GM12873 (cell line): ENCODE measurements around the gene LRRC9.

Experiments used
- CTCF ChIP-seq: IDR thresholded peaks from 2 replicates; pipeline ENCODE4 v1.5.1; 2012; ENCODE audit warnings: low read depth, mild to moderate bottlenecking, moderate library complexity, low read length, control low read depth; ENCODE audit not compliant: insufficient read depth; ENCODE audit errors: missing control alignments

The LRRC9 gene

GRCh38 chr14:60093080-60093479 is 173.1 kb downstream of the LRRC9 start:
- no peak for TF ChIP-seq CTCF

- no peak for TF ChIP-seq CTCF
Measured at GRCh38 chr14:60093606-60094005, 173.7 kb downstream of the LRRC9 start.

GRCh38 chr14:60094306-60094897 is 174.5 kb downstream of the LRRC9 start:
- TF ChIP-seq CTCF: no peak

- no peak for TF ChIP-seq CTCF
Measured at GRCh38 chr14:60095231-60095630, 175.3 kb downstream of the LRRC9 start.

GRCh38 chr14:60095781-60096450 is 176.0 kb downstream of the LRRC9 start:
- TF ChIP-seq CTCF: no peak

- no peak for TF ChIP-seq CTCF
Measured at GRCh38 chr14:60097974-60098373, 178.0 kb downstream of the LRRC9 start.

GRCh38 chr14:60101786-60102185 is 181.8 kb downstream of the LRRC9 start:
- TF ChIP-seq CTCF: no peak

- TF ChIP-seq CTCF: no peak
Measured at GRCh38 chr14:60102389-60102788, 182.4 kb downstream of the LRRC9 start.
